Measurements from ENCODE around the gene ANKLE1.
"Not testable (repeated sequence)": the region's sequence is repeated elsewhere in the genome, so short reads cannot be mapped to it uniquely, and the experiment has no call there.

Gene ANKLE1

DNA sequence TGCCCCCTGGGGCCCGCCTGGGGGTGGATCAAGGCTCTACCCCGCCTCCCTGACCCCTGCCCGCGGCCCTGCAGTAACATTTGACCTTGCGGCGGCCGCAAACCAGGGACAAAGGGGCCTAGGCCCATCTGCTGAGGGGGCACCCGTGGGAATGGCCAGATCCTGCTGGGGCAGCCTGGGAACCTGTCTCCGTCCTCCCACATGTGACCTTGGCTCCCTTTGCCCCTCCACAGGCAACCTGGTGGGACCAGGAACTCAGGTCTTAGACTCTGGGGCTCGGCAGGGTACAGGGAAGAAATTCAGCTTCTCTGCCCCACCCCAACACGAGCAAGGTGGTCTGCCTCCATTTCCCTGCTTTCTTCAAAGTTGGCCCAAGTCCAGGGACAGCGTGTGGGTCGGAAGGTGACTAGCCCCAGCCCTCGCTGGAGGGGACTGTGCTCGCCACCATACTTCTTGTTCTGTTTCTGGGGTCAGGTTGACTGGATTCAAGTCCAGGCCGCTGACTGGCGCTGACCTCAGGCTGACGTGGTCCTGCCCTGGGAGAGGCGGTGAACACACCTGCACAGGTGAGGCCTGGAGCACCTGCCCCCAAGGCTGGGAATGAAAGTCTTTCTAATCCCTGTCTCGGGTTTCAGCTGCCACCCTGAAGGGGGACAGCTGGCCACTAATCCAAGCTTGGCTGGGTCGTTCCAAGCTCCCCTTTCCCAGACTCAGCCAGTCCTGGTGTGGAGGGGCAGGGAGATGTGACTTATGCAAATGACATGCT, 33.5 kb upstream of the ANKLE1 start:
- no peak for DNase-seq

DNA sequence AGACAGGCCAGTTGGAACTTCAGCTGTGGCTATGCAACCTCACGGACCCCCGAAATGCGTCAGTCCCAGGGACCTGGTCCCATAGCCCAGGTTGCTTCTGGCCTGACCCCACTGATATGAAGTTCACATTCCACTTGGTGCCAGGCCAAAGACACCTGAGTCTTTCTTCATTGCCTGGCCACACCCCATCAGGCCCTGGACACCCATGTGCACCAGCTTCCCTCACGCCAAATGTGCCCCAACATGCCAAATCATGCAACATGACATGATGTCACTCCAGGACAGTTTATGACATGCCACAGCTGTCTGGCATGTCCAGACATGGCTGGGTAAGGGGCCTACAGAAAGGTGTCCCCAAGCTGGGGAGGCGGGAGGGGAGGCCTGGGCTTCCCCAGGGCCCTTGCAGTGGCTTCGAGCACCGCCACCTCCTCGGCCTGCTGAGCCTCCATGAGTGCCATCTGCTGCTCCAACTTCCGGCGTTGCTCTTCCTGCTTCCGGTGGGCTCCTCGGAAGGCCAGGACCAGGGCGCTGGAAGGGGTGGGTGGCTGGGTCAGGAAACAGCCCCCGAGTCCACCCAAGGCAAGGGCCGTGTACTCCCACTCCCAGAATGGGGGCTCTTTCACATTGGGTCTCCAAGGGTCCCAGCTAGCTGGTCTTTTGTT, 31.7 kb upstream of the ANKLE1 start:
- no peak for DNase-seq

DNA sequence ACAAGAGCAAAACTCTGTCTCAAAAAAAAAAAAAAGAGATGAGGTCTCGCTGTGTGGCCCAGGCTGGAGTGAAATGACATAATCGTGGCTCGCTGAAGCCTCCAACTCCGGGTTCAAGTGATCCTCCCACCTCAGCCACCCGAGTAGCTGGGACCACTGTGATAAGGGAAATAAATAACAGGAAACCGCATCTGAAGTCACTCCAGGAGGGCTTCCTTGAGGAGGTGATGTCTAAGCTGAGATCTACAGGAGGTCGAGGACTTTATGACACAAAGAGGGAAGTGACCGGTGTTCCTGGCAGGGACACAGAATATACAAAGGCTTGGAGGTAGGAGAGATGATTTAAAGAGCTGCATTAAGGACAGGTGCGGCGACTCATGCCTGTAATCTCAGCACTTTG, 27.1 kb upstream of the ANKLE1 start:
- no peak for DNase-seq

GRCh38 chr19:17255150-17255621, 26.5 kb upstream of the ANKLE1 start:
- no peak for DNase-seq

DNA sequence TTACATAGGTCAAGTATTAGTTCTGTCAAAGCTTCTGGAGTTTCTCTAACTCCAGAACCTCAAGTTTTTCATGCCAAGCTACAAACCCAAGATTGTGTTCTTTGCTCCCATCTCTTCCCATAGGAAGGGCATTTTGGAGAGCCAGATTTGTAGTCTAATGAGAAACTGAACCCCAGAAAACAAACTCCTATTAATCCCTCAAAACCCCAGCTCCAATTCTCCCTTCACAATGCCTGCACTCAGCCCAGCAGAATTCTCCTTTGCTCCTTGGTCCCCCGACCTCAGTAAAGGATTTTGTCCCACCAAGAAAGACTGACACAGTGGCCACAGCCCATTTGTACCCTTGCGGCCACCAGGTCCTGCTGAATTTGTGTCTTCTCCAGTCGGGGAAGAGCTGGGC, 25.6 kb upstream of the ANKLE1 start:
- DNase-seq: no peak

- DNase-seq: no peak
Observed at GRCh38 chr19:17259118-17259780, 22.5 kb upstream of the ANKLE1 start.

DNA sequence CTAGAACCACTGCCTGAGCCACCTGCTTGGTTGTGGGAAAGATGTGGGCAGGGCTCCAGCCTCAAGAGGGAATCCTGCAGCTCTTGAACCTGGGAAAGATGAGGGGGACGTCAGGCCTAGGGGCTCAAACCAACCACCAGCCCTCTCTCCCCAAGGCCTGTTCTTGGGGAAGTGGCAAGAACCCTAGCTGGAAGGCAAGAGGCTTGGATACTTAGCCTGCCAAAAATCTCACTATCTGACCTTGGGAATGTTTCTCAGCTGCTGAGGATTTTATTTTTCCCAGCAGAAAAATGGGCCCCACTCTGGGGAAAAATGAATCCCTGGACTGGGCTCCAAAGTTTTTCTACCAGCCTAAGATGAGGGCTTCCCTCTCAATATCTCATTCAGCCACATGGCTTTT, 21.8 kb upstream of the ANKLE1 start:
- DNase-seq: no peak

DNA sequence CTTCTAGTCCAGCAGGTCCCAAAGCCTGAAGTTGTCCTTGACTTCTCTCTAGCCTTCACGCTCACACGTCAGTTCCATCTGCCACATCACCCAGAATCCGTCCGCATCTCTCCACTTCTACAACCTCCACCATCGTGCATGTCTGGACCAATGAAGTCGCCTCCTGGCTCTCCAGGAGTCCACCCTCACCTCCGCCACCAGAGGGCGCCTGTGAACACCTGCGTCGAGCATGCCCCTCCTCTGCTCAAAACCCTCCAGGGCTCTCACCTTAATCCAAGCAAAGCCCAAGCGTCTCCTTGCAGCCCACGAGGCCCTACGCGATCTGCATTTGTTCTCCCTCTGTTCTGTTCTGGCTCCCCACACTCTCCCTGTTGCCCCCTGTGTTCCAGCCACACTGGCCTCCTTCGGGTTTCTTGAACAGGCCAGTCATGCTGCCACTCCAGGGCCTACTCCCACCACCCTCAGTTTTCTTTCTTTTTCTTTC, 20.8 kb upstream of the ANKLE1 start:
- DNase-seq: peak in 1 of 2 donors; percentile 12

- DNase-seq: no peak
Observed at GRCh38 chr19:17262557-17262956, 19.1 kb upstream of the ANKLE1 start.

GRCh38 chr19:17263712-17264640, 17.7 kb upstream of the ANKLE1 start:
- no peak for DNase-seq

- DNase-seq: no peak
Observed at GRCh38 chr19:17264641-17264979, 17.1 kb upstream of the ANKLE1 start, which contains the start of gene USHBP1. Gene USHBP1 (minus strand): TSS chr19:17264745. CDS start chr19:17264299, 446 bp downstream.

DNA sequence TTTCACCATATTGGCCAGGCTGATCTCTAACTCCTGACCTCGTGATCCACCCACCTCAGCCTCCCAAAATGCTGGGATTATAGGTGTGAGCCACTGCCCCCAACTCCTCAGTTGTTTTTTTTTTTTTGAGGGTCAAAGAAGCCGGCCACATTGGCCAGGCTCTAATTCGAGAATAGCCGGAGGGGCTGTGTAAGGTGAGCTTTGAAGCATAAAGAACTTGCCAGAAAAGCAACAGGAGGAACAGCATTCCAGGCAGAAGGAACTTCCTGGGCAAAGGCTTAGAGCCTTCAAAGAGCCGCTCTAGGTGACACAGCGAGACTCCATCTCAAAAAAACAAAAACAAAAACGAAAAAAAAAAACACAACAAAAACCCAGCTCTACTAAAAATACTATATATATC, 15.7 kb upstream of the ANKLE1 start:
- no peak for DNase-seq

GRCh38 chr19:17266589-17266974, 15.1 kb upstream of the ANKLE1 start:
- DNase-seq: no peak

- DNase-seq: peak; percentile 97 to 99
Observed at GRCh38 chr19:17266975-17267788, 14.5 kb upstream of the ANKLE1 start, which contains the start of gene BABAM1. Gene BABAM1 (plus strand): TSS chr19:17267443. CDS start chr19:17268807, 1,364 bp downstream.

DNA sequence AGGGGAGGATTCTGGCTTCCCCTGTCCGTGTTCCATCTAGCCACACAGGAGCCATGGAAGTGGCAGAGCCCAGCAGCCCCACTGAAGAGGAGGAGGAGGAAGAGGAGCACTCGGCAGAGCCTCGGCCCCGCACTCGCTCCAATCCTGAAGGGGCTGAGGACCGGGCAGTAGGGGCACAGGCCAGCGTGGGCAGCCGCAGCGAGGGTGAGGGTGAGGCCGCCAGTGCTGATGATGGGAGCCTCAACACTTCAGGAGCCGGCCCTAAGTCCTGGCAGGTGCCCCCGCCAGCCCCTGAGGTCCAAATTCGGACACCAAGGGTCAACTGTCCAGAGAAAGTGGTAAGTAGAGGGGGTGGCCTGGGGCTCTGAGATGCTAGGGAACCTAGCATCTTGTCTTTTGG, 12.9 kb upstream of the ANKLE1 start:
- no peak for DNase-seq

DNA sequence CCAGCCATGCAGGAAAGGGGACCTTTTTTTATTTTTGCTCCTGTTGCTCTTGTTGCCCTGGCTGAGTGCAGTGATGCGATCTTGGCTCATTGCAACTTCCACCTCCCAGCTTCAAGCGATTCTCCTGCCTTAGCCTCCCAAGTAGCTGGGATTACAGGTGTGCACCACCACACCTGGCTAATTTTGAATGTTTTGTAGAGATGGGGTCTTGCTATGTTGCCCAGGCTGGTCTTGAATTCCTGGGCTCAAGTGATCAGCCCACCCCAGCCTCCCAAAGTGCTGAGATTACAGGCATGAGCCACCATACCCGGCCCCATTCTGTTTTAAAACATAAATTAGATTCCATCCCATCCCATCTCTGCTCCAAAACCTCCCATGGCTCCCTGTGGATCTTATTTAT, 6.8 kb upstream of the ANKLE1 start:
- not testable (repeated sequence) for DNase-seq

- DNase-seq: no peak
Observed at GRCh38 chr19:17275441-17276175, 6.1 kb upstream of the ANKLE1 start.

- DNase-seq: no peak
Observed at GRCh38 chr19:17279436-17279835, 2.3 kb upstream of the ANKLE1 start.

DNA sequence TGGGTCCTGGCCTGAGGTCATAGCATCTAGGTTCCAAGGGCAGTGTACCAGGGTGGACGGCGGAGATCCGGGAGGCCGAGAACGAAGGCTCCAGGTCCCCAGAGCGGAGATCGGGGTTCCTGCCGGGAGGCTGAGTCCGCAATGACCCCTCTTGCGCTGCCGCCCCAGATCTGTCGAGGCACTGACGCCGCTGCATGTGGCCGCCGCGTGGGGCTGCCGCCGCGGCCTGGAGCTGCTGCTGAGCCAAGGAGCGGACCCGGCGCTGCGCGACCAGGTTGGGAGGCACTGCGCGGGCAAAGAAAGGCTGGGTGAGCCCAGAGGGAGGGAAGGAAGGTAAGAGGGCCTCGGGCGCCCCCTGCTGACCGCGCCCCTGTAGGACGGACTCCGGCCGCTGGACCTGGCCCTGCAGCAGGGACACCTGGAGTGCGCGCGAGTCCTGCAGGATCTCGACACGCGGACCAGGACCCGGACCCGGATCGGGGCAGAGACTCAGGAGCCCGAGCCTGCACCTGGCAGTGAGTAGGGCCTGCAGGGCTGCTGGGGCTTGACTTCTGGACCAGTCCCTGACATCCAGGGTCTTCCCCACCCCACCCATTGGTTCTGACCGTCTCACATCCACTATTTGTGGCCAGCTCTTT, 906 bp downstream of the ANKLE1 start:
- peak; percentile 52 to 55 for DNase-seq

DNA sequence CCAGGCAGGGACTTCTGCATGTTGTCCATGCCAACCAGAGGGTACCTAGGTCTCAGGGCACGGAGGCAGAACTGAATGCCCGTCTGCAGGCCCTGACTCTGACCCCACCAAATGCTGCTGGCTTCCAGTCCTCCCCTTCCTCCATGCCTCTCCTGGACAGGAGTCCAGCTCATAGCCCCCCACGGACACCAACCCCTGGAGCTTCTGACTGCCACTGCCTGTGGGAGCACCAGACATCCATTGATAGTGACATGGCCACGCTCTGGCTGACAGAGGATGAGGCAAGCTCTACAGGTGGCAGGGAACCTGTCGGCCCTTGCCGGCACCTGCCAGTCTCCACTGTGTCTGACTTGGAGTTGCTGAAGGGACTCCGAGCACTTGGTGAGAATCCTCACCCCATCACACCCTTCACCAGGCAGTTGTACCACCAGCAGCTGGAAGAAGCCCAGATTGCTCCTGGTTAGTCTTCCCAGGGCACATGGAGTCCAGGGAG, 1.8 kb downstream of the ANKLE1 start:
- no peak for DNase-seq
